Aorta (tissue), 5 donors: ENCODE data around the gene ZBTB44. TPM values are rescaled to one million over a fixed set of nuclear protein-coding genes. Genes with fewer than 3 reads are reported as not detected.

Experiments used
- ATAC-seq: fragments of 200-7000 bp; cut with Tn5 transposase; one replicate; pipeline ENCODE4 v1.9.1; 2022; ENCODE audit warnings: moderate library complexity; ENCODE audit not compliant: low FRiP score
- DNase-seq, 2 donors: peaks; one replicate each; pipeline ENCODE4 v3.0.0-alpha.2; 2020
- H3K27ac ChIP-seq, 2 donors: one replicate each; pipeline ENCODE4 v1.5.1; 2013; ENCODE audit warnings: low read length in 2 of 2, mild to moderate bottlenecking in 2 of 2, moderate library complexity in 2 of 2, control low read depth in 1 of 2, inconsistent platforms in 1 of 2, low read depth in 1 of 2
- H3K27me3 ChIP-seq, 2 donors: one replicate each; pipeline ENCODE4 v1.6.1; 2013; ENCODE audit warnings: control low read depth in 1 of 2, low read length in 1 of 2, mild to moderate bottlenecking in 1 of 2, moderate library complexity in 1 of 2; ENCODE audit not compliant: insufficient read depth in 2 of 2, control insufficient read depth in 1 of 2
- H3K36me3 ChIP-seq, 2 donors: one replicate each; pipeline ENCODE4 v1.6.1; 2013; ENCODE audit warnings: control low read depth in 1 of 2, low read length in 1 of 2, mild to moderate bottlenecking in 1 of 2; ENCODE audit not compliant: insufficient read depth in 2 of 2, control insufficient read depth in 1 of 2
- H3K4me1 ChIP-seq, 2 donors: one replicate each; pipeline ENCODE4 v1.6.1; 2013; ENCODE audit warnings: low read length in 2 of 2, control low read depth in 1 of 2, mild to moderate bottlenecking in 1 of 2, moderate library complexity in 1 of 2; ENCODE audit not compliant: insufficient read depth in 2 of 2, control insufficient read depth in 1 of 2
- H3K4me3 ChIP-seq, 2 donors: one replicate each; pipeline ENCODE4 v1.5.1; 2013; ENCODE audit warnings: low read length in 2 of 2, control low read depth in 1 of 2, mild to moderate bottlenecking in 1 of 2
- H3K9me3 ChIP-seq: one replicate; pipeline ENCODE4 v1.6.1; 2013; ENCODE audit warnings: mild to moderate bottlenecking, low read length; ENCODE audit not compliant: control insufficient read depth
- WGBS, 2 donors: extraction: QIAGEN DNeasy Blood & Tissue Kit; methylation state at CpG; one replicate each; pipeline ENCODE4 v1.1.7; 2013; 5-methylcytosine and 5-hydroxymethylcytosine counted together
- intact Hi-C, 2 donors: fragments of 100-400 bp; cut with DNase I; formaldehyde crosslinking; loops; one replicate each; pipeline versions ENCODE4 v1.14.2 to v1.15.0; 2022
- polyA plus RNA-seq, 2 donors: library from polyadenylated mRNA; stranded (reverse); fragments of 200-250 nt; gene quantifications; one replicate each; pipeline ENCODE4 v1.2.3, GENCODE V29; 2013
- total RNA-seq, 2 donors: library from RNA; stranded (reverse); fragmentation: NEBNext Ultra II Directional; extraction: Animal tissue kit (Norgen Biotek cat#: 25700); gene quantifications; one replicate each; pipeline ENCODE4 v1.2.1, GENCODE V29; 2021
- donor health status: healthy with polysubstance abuse.
- donor health status: Bipolar disorder and iron deficiency.
- donor health status: DM: no; HTN: no; CAD: no.
- donor health status: DM: no; HTN: no; CAD: no.
- donor health status: DM: yes; HTN: yes; CAD: no.

Gene ZBTB44
- total and polyA plus RNA-seq, 4 donors: 8.3 to 50.2 (median 23.2) TPM

- 84 to 85% methylated on average over 19 of the region's 19 CpGs for WGBS, 2 donors
- intact Hi-C loops: no loop called here
- Histone ChIP-seq H3K27me3 (no peaks in the 10 kb centered on the region), H3K27ac (no peak overlapping the region), H3K4me3 (no peak overlapping the region), H3K9me3 (no peaks in the 10 kb centered on the region), H3K4me1 (no peaks in the 10 kb centered on the region), H3K36me3 (no peaks in the 10 kb centered on the region)
- ATAC-seq (no peak), DNase-seq (peak in 1 of 2 donors; percentile 40)
Observed at GRCh38 chr11:130188585-130189347, 126.0 kb downstream of the ZBTB44 start.

GRCh38 chr11:130188047-130188446, 126.7 kb downstream of the ZBTB44 start:
- DNase-seq (peak in 1 of 2 donors; percentile 44), ATAC-seq (no peak)
- Histone ChIP-seq H3K36me3 (no peaks in the 10 kb centered on the region), H3K27me3 (no peaks in the 10 kb centered on the region), H3K4me1 (no peaks in the 10 kb centered on the region), H3K9me3 (no peaks in the 10 kb centered on the region), H3K27ac (no peak overlapping the region), H3K4me3 (no peak overlapping the region)
- WGBS, 2 donors: 88 to 89% methylated on average over 14 of the region's 14 CpGs
- intact Hi-C loops: no loop called here

DNA sequence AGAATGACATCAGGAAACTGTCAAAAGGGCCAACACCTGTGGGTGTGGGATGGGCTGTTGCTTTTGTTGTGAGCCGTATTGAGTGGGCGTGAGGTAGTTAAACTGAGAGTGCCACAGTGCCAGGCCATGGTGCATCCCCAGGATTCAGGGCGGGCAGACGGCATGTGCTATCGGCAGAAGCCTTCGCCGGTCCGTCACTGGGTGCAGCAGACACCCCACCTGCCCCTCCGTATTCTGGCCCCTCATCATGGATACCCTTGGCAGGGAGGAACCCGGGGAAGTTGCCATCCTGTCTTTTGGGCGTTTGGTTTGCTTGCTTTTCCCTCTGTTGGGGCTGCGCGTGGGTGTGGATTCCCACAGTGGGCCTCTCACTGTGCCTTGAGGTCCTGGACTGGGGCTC, 127.6 kb downstream of the ZBTB44 start:
- H3K27me3 ChIP-seq: no peaks in the 10 kb centered on the region
- 94 to 95% methylated on average over 13 of the region's 13 CpGs for WGBS, 2 donors
- DNase-seq (peak in 1 of 2 donors; percentile 35), ATAC-seq (no peak)
- H3K27ac ChIP-seq: no peak overlapping the region
- H3K36me3 ChIP-seq: no peaks in the 10 kb centered on the region
- no peak overlapping the region for H3K4me3 ChIP-seq
- no peaks in the 10 kb centered on the region for H3K4me1 ChIP-seq
- intact Hi-C loops: no loop called here
- no peaks in the 10 kb centered on the region for H3K9me3 ChIP-seq

GRCh38 chr11:130183878-130184610, 130.7 kb downstream of the ZBTB44 start:
- WGBS, 2 donors: 70 to 72% methylated on average over 11 of the region's 11 CpGs
- intact Hi-C loops: no loop called here
- Histone ChIP-seq H3K27ac (no peak overlapping the region), H3K36me3 (no peaks in the 10 kb centered on the region), H3K27me3 (no peaks in the 10 kb centered on the region), H3K4me1 (no peaks in the 10 kb centered on the region), H3K9me3 (no peaks in the 10 kb centered on the region), H3K4me3 (no peak overlapping the region)
- ATAC-seq: no peak
- DNase-seq: peak in 1 of 2 donors; percentile 2

DNA sequence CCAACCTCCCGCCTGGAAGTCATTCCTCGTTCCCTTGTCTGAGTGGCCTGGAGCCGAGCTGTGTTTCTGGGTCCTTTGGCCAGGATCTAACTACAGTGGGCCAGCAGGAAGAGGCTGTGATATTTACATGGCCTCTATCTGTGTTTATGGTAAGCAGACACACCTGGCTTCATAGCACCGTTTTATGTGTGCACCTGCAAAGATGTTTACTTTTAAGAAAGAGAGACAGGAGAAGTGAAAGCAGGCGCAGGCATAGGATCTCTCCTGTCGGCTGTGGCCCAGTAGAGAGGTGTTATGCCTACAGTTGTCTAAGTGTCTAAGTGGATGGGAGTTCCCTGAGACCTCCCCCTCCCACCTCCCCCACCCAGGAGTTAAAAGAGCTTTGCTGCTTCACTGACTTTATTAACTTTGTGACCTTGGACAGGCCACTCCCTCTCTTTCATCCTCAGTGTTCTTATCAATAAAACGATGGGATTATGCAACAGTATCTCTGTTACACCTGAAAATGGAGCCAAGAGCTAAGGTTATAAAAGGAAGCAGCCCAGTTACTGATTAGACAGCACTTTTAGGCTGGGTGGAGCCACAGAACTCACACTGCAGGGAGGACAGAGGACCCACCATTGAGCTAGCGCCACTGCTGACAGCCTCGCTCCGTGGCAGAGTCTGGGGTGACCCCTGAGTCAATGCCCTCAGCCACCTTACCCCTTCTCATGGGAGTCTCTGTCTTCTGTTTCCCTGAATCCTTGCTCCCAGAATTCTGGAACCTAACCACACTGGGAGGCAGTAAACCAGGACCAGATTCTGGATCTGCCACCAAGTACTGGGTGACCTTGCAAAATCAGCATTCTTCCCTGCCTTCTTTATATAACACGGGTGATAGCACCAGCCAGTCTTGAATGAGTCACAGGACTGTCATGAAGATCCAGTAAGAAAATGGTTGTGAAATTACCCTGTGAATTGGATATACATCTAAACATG, 133.1 kb downstream of the ZBTB44 start:
- H3K4me3 ChIP-seq: no peak overlapping the region
- no peaks in the 10 kb centered on the region for H3K36me3 ChIP-seq
- ATAC-seq: peak; percentile 26
- H3K27ac ChIP-seq: no peak overlapping the region
- H3K4me1 ChIP-seq: no peaks in the 10 kb centered on the region
- no peaks in the 10 kb centered on the region for H3K27me3 ChIP-seq
- H3K9me3 ChIP-seq: no peaks in the 10 kb centered on the region
- no peak for DNase-seq
- WGBS, 2 donors: 71% methylated on average over 11 of the region's 11 CpGs
- intact Hi-C loops: no loop called here

- WGBS, 2 donors: 77 to 82% methylated on average over 8 of the region's 8 CpGs
- no peaks in the 10 kb centered on the region for H3K4me1 ChIP-seq
- H3K36me3 ChIP-seq: no peaks in the 10 kb centered on the region
- intact Hi-C loops: no loop called here
- no peaks in the 10 kb centered on the region for H3K27me3 ChIP-seq
- H3K9me3 ChIP-seq: peaks cover 1% of the 10 kb centered on the region
- DNase-seq: peak in 1 of 2 donors; percentile 16
- no peak overlapping the region for H3K27ac ChIP-seq
- no peak for ATAC-seq
- H3K4me3 ChIP-seq: no peak overlapping the region
Observed at GRCh38 chr11:130180896-130181294, 133.8 kb downstream of the ZBTB44 start.

DNA sequence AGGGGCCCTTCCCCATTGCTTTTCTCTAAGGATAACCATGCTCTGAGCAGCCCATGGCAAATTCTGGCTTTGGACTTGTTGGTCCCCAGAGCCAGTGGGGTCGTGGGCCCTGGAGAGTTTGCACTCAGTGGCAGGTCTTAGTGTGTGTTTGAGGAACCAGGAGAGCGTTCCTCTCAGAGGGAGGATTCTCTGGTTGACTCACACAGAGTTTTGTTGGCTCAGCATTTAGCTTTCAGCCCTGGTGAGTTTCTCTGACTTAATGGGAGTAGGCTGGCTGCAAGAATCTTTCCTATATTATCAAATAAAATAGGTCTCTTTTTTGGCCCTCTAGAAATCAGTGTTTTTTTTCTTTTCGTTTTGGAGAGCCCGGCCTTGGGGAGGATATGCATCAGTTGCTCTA, 134.2 kb downstream of the ZBTB44 start:
- peak in 1 of 2 donors; percentile 54 for DNase-seq
- WGBS, 2 donors: 74 to 76% methylated on average over 4 of the region's 4 CpGs
- Histone ChIP-seq H3K4me1 (no peaks in the 10 kb centered on the region), H3K9me3 (peaks cover 1% of the 10 kb centered on the region), H3K27me3 (no peaks in the 10 kb centered on the region), H3K4me3 (no peak overlapping the region), H3K36me3 (no peaks in the 10 kb centered on the region), H3K27ac (no peak overlapping the region)
- no peak for ATAC-seq
- intact Hi-C loops: no loop called here
